DOHH2 (cell line): ENCODE data around the gene SELP.

Experiments
- CTCF ChIP-seq: fragments of 200-600 bp; sonication (generic); IDR thresholded peaks from one replicate; pipeline ENCODE4 v1.5.1; 2014; ENCODE audit warnings: antibody characterized with exemption, mild to moderate bottlenecking, low read depth, low read length; ENCODE audit not compliant: poor library complexity, severe bottlenecking
- EZH2phosphoT487 ChIP-seq: fragments of 200-600 bp; sonication (generic); IDR thresholded peaks from 2 replicates; pipeline ENCODE4 v1.6.1; 2017; ENCODE audit warnings: borderline replicate concordance, mild to moderate bottlenecking, antibody characterized with exemption, low read length, moderate library complexity, mixed read lengths

- TF ChIP-seq CTCF (no peak), EZH2phosphoT487 (no peak)
Measured at GRCh38 chr1:169647512-169647911, 17.6 kb upstream of the SELP start.
